ENCODE measurements around the gene SLC51B.
"Not testable (repeated sequence)": the region's sequence is repeated elsewhere in the genome, so short reads cannot be mapped to it uniquely, and the experiment has no call there.

Gene SLC51B

GRCh38 chr15:65044724-65045481 is at the start of gene SLC51B:
Gene SLC51B, plus strand, starts transcription at chr15:65045387. Its CDS starts 4,618 bp downstream, at chr15:65050005.
- DNase-seq (ENCODE audit: low read depth) = no peak

GRCh38 chr15:64997066-64997465 is 48.1 kb upstream of the SLC51B start:
- no peak for DNase-seq (ENCODE audit: low read depth)

GRCh38 chr15:64997745-64998375 is 47.3 kb upstream of the SLC51B start:
- DNase-seq (ENCODE audit: low read depth) = no peak

GRCh38 chr15:65004993-65005392 is 40.2 kb upstream of the SLC51B start:
- DNase-seq (ENCODE audit: low read depth) = no peak

GRCh38 chr15:65006876-65007275 is 38.3 kb upstream of the SLC51B start:
- DNase-seq (ENCODE audit: low read depth) = no peak

- DNase-seq (ENCODE audit: low read depth) = no peak
Observed at GRCh38 chr15:65008983-65009382, 36.2 kb upstream of the SLC51B start.

GRCh38 chr15:65011198-65011597 is 34.0 kb upstream of the SLC51B start:
- not testable (repeated sequence) for DNase-seq (ENCODE audit: low read depth)

- DNase-seq (ENCODE audit: low read depth) = no peak
Observed at GRCh38 chr15:65020419-65020818, 24.8 kb upstream of the SLC51B start.

GRCh38 chr15:65021488-65021887 is 23.7 kb upstream of the SLC51B start:
- no peak for DNase-seq (ENCODE audit: low read depth)

- DNase-seq (ENCODE audit: low read depth) = no peak
Observed at GRCh38 chr15:65026756-65027155, 18.4 kb upstream of the SLC51B start.

GRCh38 chr15:65027593-65027992 is 17.6 kb upstream of the SLC51B start:
- DNase-seq (ENCODE audit: low read depth) = no peak

GRCh38 chr15:65028338-65028737 is 16.8 kb upstream of the SLC51B start:
- no peak for DNase-seq (ENCODE audit: low read depth)

- DNase-seq (ENCODE audit: low read depth) = peak; percentile 76
Observed at GRCh38 chr15:65028921-65029735, 16.1 kb upstream of the SLC51B start, which contains the start of gene MTFMT. Gene MTFMT, minus strand, starts transcription at chr15:65029639. Its CDS starts 26 bp downstream, at chr15:65029613.

GRCh38 chr15:65029736-65030208 is 15.4 kb upstream of the SLC51B start:
- DNase-seq (ENCODE audit: low read depth) = no peak

- peak; percentile 54 for DNase-seq (ENCODE audit: low read depth)
Observed at GRCh38 chr15:65032801-65033537, 12.2 kb upstream of the SLC51B start.

- DNase-seq (ENCODE audit: low read depth) = peak; percentile 61
Observed at GRCh38 chr15:65033659-65034269, 11.4 kb upstream of the SLC51B start.

GRCh38 chr15:65034719-65035118 is 10.5 kb upstream of the SLC51B start:
- DNase-seq (ENCODE audit: low read depth) = no peak

GRCh38 chr15:65037309-65037708 is 7.9 kb upstream of the SLC51B start:
- no peak for DNase-seq (ENCODE audit: low read depth)

GRCh38 chr15:65038428-65038827 is 6.8 kb upstream of the SLC51B start:
- no peak for DNase-seq (ENCODE audit: low read depth)

GRCh38 chr15:65038836-65039235 is 6.4 kb upstream of the SLC51B start:
- DNase-seq (ENCODE audit: low read depth) = no peak

GRCh38 chr15:65040461-65040860 is 4.7 kb upstream of the SLC51B start:
- no peak for DNase-seq (ENCODE audit: low read depth)
